ENCODE data around the gene NUDT8. TPM values are rescaled to one million over a fixed set of nuclear protein-coding genes. Genes with fewer than 3 reads are reported as not detected.

NUDT8 gene
- total and polyA plus RNA-seq, 9 of the 15 experiments (the other 6 are each of a cell fraction or from before 2014, with no cell fraction given), result 0.23 to 27.8 (median 5.0) TPM

DNA sequence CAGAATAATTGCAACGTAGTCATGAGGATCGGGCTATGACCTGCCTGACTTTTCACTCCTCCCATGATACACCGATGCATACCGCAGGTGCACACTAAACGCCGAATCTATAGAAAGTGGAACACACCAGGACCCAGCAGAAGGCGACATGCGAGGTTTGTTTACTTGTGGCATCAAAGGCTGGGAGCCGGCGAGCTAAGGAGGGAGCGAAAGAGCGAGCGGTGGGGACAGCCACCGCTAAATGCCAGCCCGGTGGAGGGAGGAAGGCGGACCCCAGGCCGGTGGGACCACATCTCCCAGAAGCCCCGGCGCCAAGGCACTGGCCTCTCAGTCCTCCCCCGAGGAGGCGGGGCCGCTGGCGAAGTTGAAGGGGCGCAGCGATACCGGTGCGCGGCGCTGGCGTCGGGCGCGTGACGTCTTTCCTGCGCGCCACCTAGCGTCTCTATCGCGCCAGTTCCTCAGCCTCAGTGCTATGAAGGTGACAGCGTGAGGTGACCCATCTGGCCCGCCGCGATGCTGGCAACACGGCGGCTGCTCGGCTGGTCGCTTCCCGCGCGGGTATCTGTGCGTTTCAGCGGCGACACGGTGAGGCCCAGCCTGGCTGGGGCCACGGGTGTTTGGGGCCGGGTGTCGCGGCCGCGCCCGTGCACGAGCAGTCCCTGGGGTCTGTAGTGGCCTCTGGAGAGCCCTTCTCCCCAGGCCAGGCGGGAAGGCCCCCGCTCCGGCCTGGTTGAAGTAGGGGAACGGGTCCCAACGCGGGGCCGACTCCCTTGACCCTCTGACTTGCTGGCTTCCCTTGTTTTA is 23.0 kb downstream of the NUDT8 start, which contains the start of gene NDUFV1 (continued):
- TF ChIP-seq TEAD2 (tag; IDR thresholded peaks at IDR 0.05) (no peak), MXI1 (IDR thresholded peaks at IDR 0.05; ENCODE audit: low read depth, low read length) (peak; percentile 81), RBFOX2 (IDR thresholded peaks at IDR 0.05; ENCODE audit: low read depth, low read length) (peak; percentile 88), BACH1 (tag; IDR thresholded peaks at IDR 0.05) (no peak), ZKSCAN8 (CRISPR knock-in tag; IDR thresholded peaks at IDR 0.05) (peak; percentile 83), CBX3 (IDR thresholded peaks at IDR 0.05; ENCODE audit: borderline replicate concordance in 1 of 2, low read length in 2 of 2) (0 out of 3 replicates have a peak, but pooled peaks of 1 of the 2 experiments have one; percentile 15), NRF1 (conservative IDR thresholded peaks at IDR 0.05 in 1 of 2, IDR thresholded peaks at IDR 0.05 in 1 of 2) (peak; percentile 82 to 86), CXXC5 (CRISPR knock-in tag; IDR thresholded peaks at IDR 0.05) (peak; percentile 97), MYC (IDR thresholded peaks at IDR 0.05; ENCODE audit: low read depth, low read length) (peak; percentile 82), MYC (CRISPR knock-in tag; IDR thresholded peaks at IDR 0.05; ENCODE audit: borderline replicate concordance, low read depth) (no peak), ELF2 (CRISPR knock-in tag; IDR thresholded peaks at IDR 0.05) (no peak), GATA2 (CRISPR knock-in tag; IDR thresholded peaks at IDR 0.05) (no peak), JUND (IDR thresholded peaks at IDR 0.05; ENCODE audit: borderline replicate concordance, low read depth, low read length) (peak; percentile 70; the same call in 1 of the 2 replicates), JUND (tag; IDR thresholded peaks at IDR 0.05; ENCODE audit: borderline replicate concordance, low read depth, low read length) (no peak; the same call in 2 of the 3 replicates), E2F3 (CRISPR knock-in tag; IDR thresholded peaks at IDR 0.05) (0 out of 2 replicates have a peak, but pooled peaks have one; percentile 54), CBX2 (IDR thresholded peaks at IDR 0.05; ENCODE audit: insufficient read depth, low read length, poor library complexity, severe bottlenecking) (no peak)
- TF ChIP-seq, protein P1, sequence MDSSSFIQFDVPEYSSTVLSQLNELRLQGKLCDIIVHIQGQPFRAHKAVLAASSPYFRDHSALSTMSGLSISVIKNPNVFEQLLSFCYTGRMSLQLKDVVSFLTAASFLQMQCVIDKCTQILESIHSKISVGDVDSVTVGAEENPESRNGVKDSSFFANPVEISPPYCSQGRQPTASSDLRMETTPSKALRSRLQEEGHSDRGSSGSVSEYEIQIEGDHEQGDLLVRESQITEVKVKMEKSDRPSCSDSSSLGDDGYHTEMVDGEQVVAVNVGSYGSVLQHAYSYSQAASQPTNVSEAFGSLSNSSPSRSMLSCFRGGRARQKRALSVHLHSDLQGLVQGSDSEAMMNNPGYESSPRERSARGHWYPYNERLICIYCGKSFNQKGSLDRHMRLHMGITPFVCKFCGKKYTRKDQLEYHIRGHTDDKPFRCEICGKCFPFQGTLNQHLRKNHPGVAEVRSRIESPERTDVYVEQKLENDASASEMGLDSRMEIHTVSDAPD (CRISPR knock-in tag; IDR thresholded peaks at IDR 0.05), result no peak
- TF ChIP-seq, protein P2, sequence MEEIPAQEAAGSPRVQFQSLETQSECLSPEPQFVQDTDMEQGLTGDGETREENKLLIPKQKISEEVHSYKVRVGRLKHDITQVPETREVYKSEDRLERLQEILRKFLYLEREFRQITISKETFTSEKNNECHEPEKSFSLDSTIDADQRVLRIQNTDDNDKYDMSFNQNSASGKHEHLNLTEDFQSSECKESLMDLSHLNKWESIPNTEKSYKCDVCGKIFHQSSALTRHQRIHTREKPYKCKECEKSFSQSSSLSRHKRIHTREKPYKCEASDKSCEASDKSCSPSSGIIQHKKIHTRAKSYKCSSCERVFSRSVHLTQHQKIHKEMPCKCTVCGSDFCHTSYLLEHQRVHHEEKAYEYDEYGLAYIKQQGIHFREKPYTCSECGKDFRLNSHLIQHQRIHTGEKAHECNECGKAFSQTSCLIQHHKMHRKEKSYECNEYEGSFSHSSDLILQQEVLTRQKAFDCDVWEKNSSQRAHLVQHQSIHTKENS (CRISPR knock-in tag; IDR thresholded peaks at IDR 0.05), result no peak
- TF ChIP-seq, protein P3, sequence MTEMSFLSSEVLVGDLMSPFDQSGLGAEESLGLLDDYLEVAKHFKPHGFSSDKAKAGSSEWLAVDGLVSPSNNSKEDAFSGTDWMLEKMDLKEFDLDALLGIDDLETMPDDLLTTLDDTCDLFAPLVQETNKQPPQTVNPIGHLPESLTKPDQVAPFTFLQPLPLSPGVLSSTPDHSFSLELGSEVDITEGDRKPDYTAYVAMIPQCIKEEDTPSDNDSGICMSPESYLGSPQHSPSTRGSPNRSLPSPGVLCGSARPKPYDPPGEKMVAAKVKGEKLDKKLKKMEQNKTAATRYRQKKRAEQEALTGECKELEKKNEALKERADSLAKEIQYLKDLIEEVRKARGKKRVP (CRISPR knock-in tag; IDR thresholded peaks at IDR 0.05), result 0 out of 2 replicates have a peak, but pooled peaks have one; percentile 5
- TF ChIP-seq, protein P4, sequence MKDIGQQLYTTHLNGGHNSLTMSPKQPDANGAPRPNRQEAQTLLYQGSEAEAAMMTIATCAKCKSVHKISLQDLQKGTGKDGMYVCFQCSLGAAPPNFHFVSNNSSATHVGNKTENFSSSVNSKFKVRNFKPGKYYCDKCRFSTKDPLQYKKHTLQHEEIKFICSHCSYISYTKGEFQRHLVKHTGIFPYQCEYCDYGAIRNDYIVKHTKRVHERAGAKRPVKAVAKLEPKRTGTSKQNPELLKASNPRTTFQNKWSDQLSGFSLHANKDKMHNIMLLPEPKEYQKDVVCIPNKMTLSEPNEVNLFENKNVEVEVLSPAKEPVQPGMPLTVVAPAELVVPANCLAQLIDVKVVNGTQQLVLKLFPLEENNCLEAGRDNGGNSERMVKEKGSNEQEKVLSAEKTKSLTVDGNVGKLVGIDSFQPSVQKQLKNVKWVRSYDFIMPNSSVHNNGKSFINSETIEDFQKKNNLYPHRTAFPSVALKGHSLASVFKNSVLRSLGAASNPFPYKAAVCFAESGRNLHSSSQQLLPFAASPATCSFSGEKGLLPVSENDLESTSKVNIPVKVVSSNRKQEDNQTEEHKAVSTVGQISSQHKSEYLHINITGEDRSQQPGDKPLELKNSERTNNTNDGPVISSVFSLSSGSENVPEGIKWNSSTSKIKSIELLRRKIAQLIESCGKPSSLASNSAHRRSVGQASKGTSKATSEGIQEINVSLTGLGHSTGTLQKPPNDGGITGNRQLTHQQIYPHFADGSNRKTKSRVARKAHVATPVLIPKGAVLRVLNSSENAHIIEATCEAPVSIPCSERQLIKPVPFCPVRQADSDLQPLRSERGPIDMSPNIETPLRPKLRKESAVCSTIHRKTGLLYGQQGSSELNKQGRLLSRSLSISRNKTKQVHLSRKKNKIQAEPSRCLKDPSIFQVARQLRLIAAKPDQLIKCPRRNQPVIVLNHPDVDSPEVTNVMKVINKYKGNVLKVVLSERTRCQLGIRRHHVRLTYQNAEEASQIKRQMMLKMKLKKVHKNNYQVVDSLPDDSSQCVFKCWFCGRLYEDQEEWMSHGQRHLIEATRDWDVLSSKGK (CRISPR knock-in tag; IDR thresholded peaks at IDR 0.05), result no peak

Measured in K562 (cell line).